ENCODE results near the gene MAP7D2. TPM values are rescaled to one million over a fixed set of nuclear protein-coding genes. Genes with fewer than 3 reads are reported as not detected.

MAP7D2 gene
- total and polyA plus RNA-seq, 4 experiments from 2014 or later = 0.14 to 0.17 TPM; not detected in 2

- Histone ChIP-seq H3K4me3 (ENCODE audit: low read length in 2 of 2) (no peak overlapping the region), H3K27me3 (ENCODE audit: insufficient read depth, low read length) (no peaks in the 10 kb centered on the region), H3K9me3 (ENCODE audit: control insufficient read depth in 1 of 2, low read length in 2 of 2) (no peaks in the 10 kb centered on the region), H3K27ac (ENCODE audit: low read depth, low read length) (no peak overlapping the region), H3K4me1 (ENCODE audit: insufficient read depth, low read length) (no peaks in the 10 kb centered on the region), H3K36me3 (ENCODE audit: insufficient read depth, low read length) (no peaks in the 10 kb centered on the region)
- no peak for DNase-seq
- Mint-ChIP-seq H3K4me3 (no peak overlapping the region), H3K4me1 (no peaks in the 10 kb centered on the region), H3K9me3 (no peaks in the 10 kb centered on the region), H3K27me3 (no peaks in the 10 kb centered on the region), H3K36me3 (no peaks in the 10 kb centered on the region), H3K27ac (no peak overlapping the region)
- intact Hi-C loops (cut with micrococcal nuclease) = no loop called here
- ChIA-PET CTCF (ENCODE audit: partially characterized antibody) (no interaction called here), POLR2A (ENCODE audit: partially characterized antibody) (no interaction called here)
These were observed 70.5 kb downstream of the MAP7D2 start for GRCh38 chrX:20046223-20046622.

- CTCF ChIA-PET (ENCODE audit: partially characterized antibody) = no interaction called here
- no peak overlapping the region for H3K27ac Mint-ChIP-seq
- POLR2A ChIA-PET (ENCODE audit: partially characterized antibody) = no interaction called here
- Histone ChIP-seq H3K36me3 (ENCODE audit: insufficient read depth, low read length) (no peaks in the 10 kb centered on the region), H3K4me3 (ENCODE audit: low read length in 2 of 2) (no peak overlapping the region), H3K27me3 (ENCODE audit: insufficient read depth, low read length) (no peaks in the 10 kb centered on the region), H3K9me3 (ENCODE audit: control insufficient read depth in 1 of 2, low read length in 2 of 2) (no peaks in the 10 kb centered on the region), H3K4me1 (ENCODE audit: insufficient read depth, low read length) (no peaks in the 10 kb centered on the region), H3K27ac (ENCODE audit: low read depth, low read length) (no peak overlapping the region)
- H3K4me3 Mint-ChIP-seq = no peak overlapping the region
- intact Hi-C loops (cut with micrococcal nuclease) = no loop called here
- H3K27me3 Mint-ChIP-seq = no peaks in the 10 kb centered on the region
- no peaks in the 10 kb centered on the region for H3K4me1 Mint-ChIP-seq
- H3K36me3 Mint-ChIP-seq = no peaks in the 10 kb centered on the region
- H3K9me3 Mint-ChIP-seq = no peaks in the 10 kb centered on the region
- DNase-seq = no peak
These were observed 74.5 kb downstream of the MAP7D2 start for GRCh38 chrX:20042221-20042620.

DNA sequence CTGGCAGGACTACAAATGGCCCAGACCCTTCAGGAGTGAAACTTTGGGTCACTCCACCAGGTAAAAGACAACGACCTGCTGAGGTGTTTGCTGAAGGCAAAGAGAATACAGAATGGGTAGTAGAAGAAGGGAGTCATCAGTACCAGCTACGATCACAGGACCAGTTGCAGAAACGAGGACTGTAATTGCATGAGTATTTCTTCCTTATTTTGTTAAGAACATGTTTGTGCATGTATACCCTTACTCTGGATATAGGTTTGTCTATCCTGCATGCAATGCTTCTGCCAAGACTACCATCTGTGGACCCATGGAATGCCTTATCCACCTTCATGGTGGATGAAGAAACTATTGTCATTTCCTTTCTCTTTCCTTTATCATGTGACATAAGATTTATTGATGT is 77.7 kb downstream of the MAP7D2 start:
- H3K27me3 Mint-ChIP-seq = no peaks in the 10 kb centered on the region
- ChIA-PET CTCF (ENCODE audit: partially characterized antibody) (no interaction called here), POLR2A (ENCODE audit: partially characterized antibody) (no interaction called here)
- H3K27me3 ChIP-seq (ENCODE audit: insufficient read depth, low read length) = no peaks in the 10 kb centered on the region
- no peak overlapping the region for H3K4me3 ChIP-seq (ENCODE audit: low read length in 2 of 2)
- no peak overlapping the region for H3K4me3 Mint-ChIP-seq
- no peak for DNase-seq
- H3K4me1 Mint-ChIP-seq = no peaks in the 10 kb centered on the region
- no peaks in the 10 kb centered on the region for H3K36me3 ChIP-seq (ENCODE audit: insufficient read depth, low read length)
- peaks cover 0 to 2% (median 0%) of the 10 kb centered on the region in 8 donors for H3K9me3 Mint-ChIP-seq
- H3K9me3 ChIP-seq (ENCODE audit: control insufficient read depth in 1 of 2, low read length in 2 of 2) = no peaks in the 10 kb centered on the region
- H3K4me1 ChIP-seq (ENCODE audit: insufficient read depth, low read length) = no peaks in the 10 kb centered on the region
- intact Hi-C loops (cut with micrococcal nuclease) = no loop called here
- H3K27ac Mint-ChIP-seq = no peak overlapping the region
- peaks cover 0 to 3% of the 10 kb centered on the region in 2 donors for H3K36me3 Mint-ChIP-seq
- no peak overlapping the region for H3K27ac ChIP-seq (ENCODE audit: low read depth, low read length)

DNA sequence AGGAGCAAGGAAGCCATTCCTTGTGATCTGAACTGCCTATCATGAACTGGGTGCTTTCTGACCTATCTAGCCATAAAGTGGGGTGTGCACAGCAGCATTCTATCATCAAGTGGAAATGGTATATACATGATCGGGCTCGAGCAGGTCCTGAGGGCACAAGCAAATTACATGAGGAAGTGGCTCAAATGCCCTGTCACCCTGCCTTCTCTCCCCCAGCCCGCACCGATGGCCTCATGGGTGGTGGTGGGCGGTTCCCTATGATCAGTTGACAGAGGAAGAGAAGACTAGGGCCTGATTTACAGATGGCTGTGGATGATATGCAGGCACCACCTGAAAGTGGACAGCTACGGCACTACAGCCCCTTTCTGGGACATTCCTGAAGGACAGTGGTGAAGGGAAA is 79.5 kb downstream of the MAP7D2 start:
- CTCF ChIA-PET (ENCODE audit: partially characterized antibody) = no interaction called here
- H3K27me3 ChIP-seq (ENCODE audit: insufficient read depth, low read length) = no peaks in the 10 kb centered on the region
- Mint-ChIP-seq H3K36me3 (peaks cover 0 to 3% of the 10 kb centered on the region in 2 donors), H3K27me3 (no peaks in the 10 kb centered on the region), H3K4me3 (no peak overlapping the region), H3K27ac (no peak overlapping the region), H3K4me1 (no peaks in the 10 kb centered on the region), H3K9me3 (peaks cover 0 to 2% (median 0%) of the 10 kb centered on the region in 8 donors)
- no peaks in the 10 kb centered on the region for H3K4me1 ChIP-seq (ENCODE audit: insufficient read depth, low read length)
- intact Hi-C loops (cut with micrococcal nuclease) = no loop called here
- H3K4me3 ChIP-seq (ENCODE audit: low read length in 2 of 2) = no peak overlapping the region
- no peaks in the 10 kb centered on the region for H3K9me3 ChIP-seq (ENCODE audit: control insufficient read depth in 1 of 2, low read length in 2 of 2)
- POLR2A ChIA-PET (ENCODE audit: partially characterized antibody) = no interaction called here
- H3K36me3 ChIP-seq (ENCODE audit: insufficient read depth, low read length) = no peaks in the 10 kb centered on the region
- no peak for DNase-seq
- H3K27ac ChIP-seq (ENCODE audit: low read depth, low read length) = no peak overlapping the region

DNA sequence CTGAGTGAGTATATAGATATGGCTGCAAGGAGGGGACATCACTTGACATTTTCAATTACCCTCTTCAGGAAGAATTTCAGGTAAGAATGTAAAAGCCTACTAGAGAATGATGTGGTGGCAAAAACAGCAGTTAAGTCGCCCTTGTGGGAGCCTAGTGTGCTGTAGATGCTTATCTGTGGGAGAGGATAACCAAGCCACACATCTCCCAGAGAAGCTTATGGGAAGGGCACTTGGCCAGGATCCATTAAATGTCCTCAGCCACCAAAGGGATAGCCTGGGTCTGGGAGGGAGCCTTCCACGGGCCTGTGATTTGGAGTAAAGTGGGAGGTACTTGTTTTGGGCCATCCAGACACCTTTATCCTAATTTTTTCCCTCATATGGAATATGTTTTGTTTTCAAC is 84.5 kb downstream of the MAP7D2 start:
- Mint-ChIP-seq H3K36me3 (peaks cover 0 to 3% of the 10 kb centered on the region in 2 donors), H3K27ac (no peak overlapping the region), H3K4me3 (no peak overlapping the region), H3K9me3 (peaks cover 0 to 2% (median 0%) of the 10 kb centered on the region in 8 donors), H3K27me3 (no peaks in the 10 kb centered on the region), H3K4me1 (peaks cover 2 to 8% (median 5%) of the 10 kb centered on the region in 4 donors)
- Histone ChIP-seq H3K4me3 (ENCODE audit: low read length in 2 of 2) (no peak overlapping the region), H3K27me3 (ENCODE audit: insufficient read depth, low read length) (no peaks in the 10 kb centered on the region), H3K27ac (ENCODE audit: low read depth, low read length) (no peak overlapping the region), H3K9me3 (ENCODE audit: control insufficient read depth in 1 of 2, low read length in 2 of 2) (no peaks in the 10 kb centered on the region), H3K36me3 (ENCODE audit: insufficient read depth, low read length) (no peaks in the 10 kb centered on the region), H3K4me1 (ENCODE audit: insufficient read depth, low read length) (no peaks in the 10 kb centered on the region)
- no peak for DNase-seq
- ChIA-PET CTCF (ENCODE audit: partially characterized antibody) (no interaction called here), POLR2A (ENCODE audit: partially characterized antibody) (no interaction called here)
- intact Hi-C loops (cut with micrococcal nuclease) = no loop called here

- no peaks in the 10 kb centered on the region for H3K27me3 ChIP-seq (ENCODE audit: insufficient read depth, low read length)
- Mint-ChIP-seq H3K27ac (peak overlapping the region in 1 of 7 donors; percentile 29), H3K4me3 (no peak overlapping the region), H3K4me1 (peaks cover 2 to 8% (median 5%) of the 10 kb centered on the region in 4 donors), H3K27me3 (no peaks in the 10 kb centered on the region), H3K36me3 (peaks cover 0 to 6% of the 10 kb centered on the region in 2 donors), H3K9me3 (no peaks in the 10 kb centered on the region)
- no peaks in the 10 kb centered on the region for H3K9me3 ChIP-seq (ENCODE audit: control insufficient read depth in 1 of 2, low read length in 2 of 2)
- H3K27ac ChIP-seq (ENCODE audit: low read depth, low read length) = no peak overlapping the region
- intact Hi-C loops (cut with micrococcal nuclease) = no loop called here
- no peak for DNase-seq
- no peaks in the 10 kb centered on the region for H3K4me1 ChIP-seq (ENCODE audit: insufficient read depth, low read length)
- ChIA-PET CTCF (ENCODE audit: partially characterized antibody) (no interaction called here), POLR2A (ENCODE audit: partially characterized antibody) (no interaction called here)
- H3K4me3 ChIP-seq (ENCODE audit: low read length in 2 of 2) = no peak overlapping the region
- H3K36me3 ChIP-seq (ENCODE audit: insufficient read depth, low read length) = no peaks in the 10 kb centered on the region
These were observed 87.0 kb downstream of the MAP7D2 start for GRCh38 chrX:20029728-20030127.

- Histone ChIP-seq H3K4me3 (ENCODE audit: low read length in 2 of 2) (no peak overlapping the region), H3K9me3 (ENCODE audit: control insufficient read depth in 1 of 2, low read length in 2 of 2) (no peaks in the 10 kb centered on the region), H3K27ac (ENCODE audit: low read depth, low read length) (no peak overlapping the region), H3K4me1 (ENCODE audit: insufficient read depth, low read length) (no peaks in the 10 kb centered on the region), H3K36me3 (ENCODE audit: insufficient read depth, low read length) (no peaks in the 10 kb centered on the region), H3K27me3 (ENCODE audit: insufficient read depth, low read length) (no peaks in the 10 kb centered on the region)
- ChIA-PET CTCF (ENCODE audit: partially characterized antibody) (no interaction called here), POLR2A (ENCODE audit: partially characterized antibody) (no interaction called here)
- peak overlapping the region in 1 of 8 donors; percentile 10 for H3K4me3 Mint-ChIP-seq
- H3K27me3 Mint-ChIP-seq = no peaks in the 10 kb centered on the region
- intact Hi-C loops (cut with micrococcal nuclease) = no loop called here
- peaks cover 0 to 6% of the 10 kb centered on the region in 2 donors for H3K36me3 Mint-ChIP-seq
- no peaks in the 10 kb centered on the region for H3K9me3 Mint-ChIP-seq
- no peak for DNase-seq
- peaks cover 2 to 8% (median 5%) of the 10 kb centered on the region in 4 donors for H3K4me1 Mint-ChIP-seq
- H3K27ac Mint-ChIP-seq = peak overlapping the region in 1 of 7 donors; percentile 55
These were observed 88.1 kb downstream of the MAP7D2 start for GRCh38 chrX:20028588-20028987.

GRCh38 chrX:20026278-20026677 is 90.4 kb downstream of the MAP7D2 start:
- Histone ChIP-seq H3K9me3 (ENCODE audit: control insufficient read depth in 1 of 2, low read length in 2 of 2) (no peaks in the 10 kb centered on the region), H3K4me1 (ENCODE audit: insufficient read depth, low read length) (no peaks in the 10 kb centered on the region), H3K27me3 (ENCODE audit: insufficient read depth, low read length) (no peaks in the 10 kb centered on the region), H3K27ac (ENCODE audit: low read depth, low read length) (no peak overlapping the region), H3K4me3 (ENCODE audit: low read length in 2 of 2) (no peak overlapping the region), H3K36me3 (ENCODE audit: insufficient read depth, low read length) (no peaks in the 10 kb centered on the region)
- no peaks in the 10 kb centered on the region for H3K9me3 Mint-ChIP-seq
- no peak for DNase-seq
- peaks cover 2 to 8% (median 5%) of the 10 kb centered on the region in 4 donors for H3K4me1 Mint-ChIP-seq
- intact Hi-C loops (cut with micrococcal nuclease) = no loop called here
- CTCF ChIA-PET (ENCODE audit: partially characterized antibody) = no interaction called here
- POLR2A ChIA-PET (ENCODE audit: partially characterized antibody) = no interaction called here
- H3K27ac Mint-ChIP-seq = peak overlapping the region in 1 of 7 donors; percentile 47
- H3K4me3 Mint-ChIP-seq = no peak overlapping the region
- peaks cover 0 to 3% of the 10 kb centered on the region in 2 donors for H3K27me3 Mint-ChIP-seq
- peaks cover 0 to 23% of the 10 kb centered on the region in 2 donors for H3K36me3 Mint-ChIP-seq

All from CD4-positive, alpha-beta memory T cell (primary cell).